Esophagus muscularis mucosa (tissue), 3 donors: Measurements from ENCODE around the gene ARHGAP8.

Experiments
- CTCF ChIP-seq, 3 experiments: fragments of 200-600 bp in 2 of 3; fragments of 450-650 bp in 1 of 3; sonication (generic) in 2 of 3; IDR thresholded peaks; one replicate each; pipeline ENCODE4 v1.5.1; 2017 to 2019; ENCODE audit warnings: antibody characterized with exemption in 3 of 3, mild to moderate bottlenecking in 2 of 3, moderate library complexity in 1 of 3
- POLR2A ChIP-seq: fragments of 450-650 bp; IDR thresholded peaks from one replicate; pipeline ENCODE4 v1.6.1; 2017; ENCODE audit warnings: antibody characterized with exemption, moderate library complexity, mild to moderate bottlenecking, low read depth

- no peak for TF ChIP-seq CTCF (IDR thresholded peaks at IDR 0.05)
- TF ChIP-seq POLR2A, result no peak
Measured at GRCh38 chr22:44848296-44848741, 95.9 kb downstream of the ARHGAP8 start.
